ENCODE results near the gene CUX1.

The CUX1 gene

DNA sequence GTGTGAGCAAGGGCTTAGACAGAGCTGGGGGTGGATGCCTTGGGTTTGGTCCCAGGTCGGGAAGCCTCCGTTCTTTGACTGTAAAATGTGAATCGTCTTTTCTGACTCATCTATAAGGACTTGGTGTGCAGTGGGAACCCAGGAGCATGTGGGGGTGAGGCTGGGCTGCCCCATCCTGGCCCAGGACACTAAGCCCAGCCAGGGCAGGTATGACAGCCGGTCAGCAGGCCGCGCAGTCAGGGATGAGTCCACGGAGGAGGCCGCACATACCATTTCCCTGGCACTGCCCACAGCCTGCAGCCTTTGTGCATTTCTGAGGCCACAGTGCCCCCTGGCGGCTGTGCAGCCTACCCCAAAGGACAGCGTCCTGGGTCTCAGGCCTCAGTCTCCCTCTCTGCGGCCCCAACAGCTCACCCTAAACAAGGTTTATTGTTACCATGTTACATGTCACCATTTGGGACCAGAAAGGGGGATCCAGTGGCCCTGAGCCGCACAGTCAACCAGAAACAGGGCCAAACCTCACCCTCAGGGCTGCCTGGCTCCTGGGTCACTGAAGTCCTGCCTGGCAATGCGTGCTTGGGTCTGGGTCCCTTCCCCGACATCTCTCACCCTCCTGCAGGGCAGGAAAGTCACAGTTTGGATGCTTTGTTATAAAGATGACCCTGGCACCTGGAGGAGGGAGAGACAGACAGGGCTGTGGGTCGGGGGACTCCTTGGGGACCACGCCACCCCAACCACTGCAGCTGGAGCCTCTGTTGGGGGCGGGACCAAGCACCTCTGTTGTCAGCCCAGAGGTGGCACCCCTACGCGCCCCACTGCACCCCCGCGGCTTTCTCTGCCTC is 454.9 kb downstream of the CUX1 start:
- DNase-seq (ENCODE audit: low spot score) = peak; percentile 53

GRCh38 chr7:102272917-102273748 is 455.7 kb downstream of the CUX1 start:
- DNase-seq (ENCODE audit: low spot score) = no peak

GRCh38 chr7:102273749-102274712 is 456.6 kb downstream of the CUX1 start:
- DNase-seq (ENCODE audit: low spot score) = no peak

- DNase-seq (ENCODE audit: low spot score) = no peak
Observed at GRCh38 chr7:102275123-102275703, 457.8 kb downstream of the CUX1 start.

- DNase-seq (ENCODE audit: low spot score) = no peak
Observed at GRCh38 chr7:102277901-102278300, 460.5 kb downstream of the CUX1 start.

DNA sequence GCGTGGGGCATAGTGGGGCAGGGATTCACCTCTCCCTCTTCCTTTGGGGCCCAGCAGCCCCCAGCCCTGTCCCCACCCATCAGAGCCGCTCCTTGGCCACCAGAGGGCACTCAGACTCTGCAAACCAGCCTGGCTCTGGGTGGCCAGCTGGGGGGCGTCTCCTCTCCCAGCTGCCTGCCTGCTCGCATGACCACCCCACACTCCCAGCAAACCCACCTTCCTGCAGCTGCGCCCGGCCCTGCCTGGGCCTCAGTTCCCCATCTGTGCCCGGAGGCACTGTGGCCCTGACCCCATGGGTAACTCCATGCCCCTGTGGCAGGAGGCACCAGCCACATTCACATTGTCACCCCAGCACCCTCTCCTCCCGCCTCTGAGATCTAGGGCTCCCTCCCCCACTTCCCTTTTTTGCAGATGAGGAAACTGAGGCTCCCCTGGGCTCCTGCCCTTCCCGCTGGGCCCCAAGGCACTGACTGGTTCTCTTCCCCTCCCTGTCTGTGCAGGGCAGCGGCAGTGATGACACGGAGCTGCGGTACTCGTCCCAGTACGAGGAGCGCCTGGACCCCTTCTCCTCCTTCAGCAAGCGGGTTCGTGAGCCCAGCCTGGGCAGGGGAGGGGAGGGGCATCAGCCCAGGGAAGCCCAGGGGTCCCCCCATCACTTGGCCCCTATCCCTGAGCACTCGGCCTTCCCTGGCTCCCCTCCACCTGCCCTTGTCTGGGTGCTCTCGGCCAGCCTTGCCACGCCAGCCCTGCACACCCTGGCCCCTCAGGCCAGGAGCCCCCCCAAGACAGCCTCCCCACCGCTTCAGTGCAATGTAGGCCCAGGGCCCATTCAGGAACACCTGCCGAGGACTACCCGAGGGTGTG is 462.3 kb downstream of the CUX1 start:
- no peak for DNase-seq (ENCODE audit: low spot score)

GRCh38 chr7:102280521-102280920 is 463.1 kb downstream of the CUX1 start:
- no peak for DNase-seq (ENCODE audit: low spot score)

DNA sequence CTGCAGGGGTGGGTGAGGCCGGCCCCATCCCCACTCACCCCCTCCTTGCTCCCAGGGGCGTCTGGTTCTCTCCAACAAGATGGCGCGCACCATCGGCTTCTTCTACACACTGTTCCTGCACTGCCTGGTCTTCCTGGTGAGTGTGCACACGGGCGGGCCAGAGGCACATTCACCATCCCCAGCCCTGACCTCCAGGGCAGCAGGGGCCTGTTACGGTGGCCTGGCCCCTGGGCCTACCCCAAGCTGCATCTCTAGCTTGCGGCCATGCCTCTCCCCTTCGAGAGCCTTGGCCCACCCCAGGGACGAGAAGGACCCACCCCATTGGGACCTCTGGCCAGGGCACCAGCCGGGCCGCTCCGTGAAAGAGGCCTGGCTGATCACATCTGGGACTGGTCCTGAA is 464.4 kb downstream of the CUX1 start:
- no peak for DNase-seq (ENCODE audit: low spot score)

DNA sequence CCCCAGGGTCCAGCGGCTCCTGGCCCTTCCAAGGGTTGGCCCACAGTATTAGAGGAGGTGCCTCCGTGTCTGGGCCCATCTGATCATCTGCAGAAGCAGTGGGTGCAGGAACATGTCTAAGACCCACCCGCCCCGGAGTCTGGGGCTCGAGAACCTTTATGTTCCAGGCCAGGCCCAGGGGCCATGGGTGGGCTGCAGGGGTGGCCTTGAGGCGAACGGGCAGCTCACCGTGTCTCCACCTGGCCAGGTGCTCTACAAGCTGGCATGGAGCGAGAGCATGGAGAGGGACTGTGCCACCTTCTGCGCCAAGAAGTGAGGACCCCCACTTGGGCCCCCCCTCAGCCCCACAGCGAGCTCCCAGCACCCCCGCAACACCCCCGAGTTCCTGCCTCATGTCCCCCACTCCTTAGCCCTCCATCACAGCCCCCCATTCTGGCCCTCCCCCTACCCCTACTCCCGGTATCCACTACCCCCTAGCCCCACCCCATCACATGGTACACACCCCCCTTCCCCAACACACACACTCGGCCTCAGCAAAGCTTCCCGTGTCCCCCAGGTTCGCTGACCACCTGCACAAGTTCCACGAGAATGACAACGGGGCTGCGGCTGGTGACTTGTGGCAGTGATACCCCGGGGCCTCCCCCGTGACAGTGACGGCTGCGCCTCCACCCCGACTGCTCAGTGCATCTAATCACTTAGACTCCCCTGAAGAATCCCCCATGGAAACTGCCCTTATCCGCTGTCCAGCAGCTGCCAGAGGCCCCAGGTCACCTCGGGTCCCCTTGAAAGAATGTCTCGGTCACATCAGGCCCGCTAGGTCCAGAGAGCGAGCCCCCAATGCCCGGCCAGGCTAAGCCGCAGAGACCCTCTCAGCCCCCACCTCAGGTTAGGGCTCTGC is 465.3 kb downstream of the CUX1 start:
- no peak for DNase-seq (ENCODE audit: low spot score)

- DNase-seq (ENCODE audit: low spot score) = no peak
Observed at GRCh38 chr7:102283477-102284189, 466.2 kb downstream of the CUX1 start.

DNA sequence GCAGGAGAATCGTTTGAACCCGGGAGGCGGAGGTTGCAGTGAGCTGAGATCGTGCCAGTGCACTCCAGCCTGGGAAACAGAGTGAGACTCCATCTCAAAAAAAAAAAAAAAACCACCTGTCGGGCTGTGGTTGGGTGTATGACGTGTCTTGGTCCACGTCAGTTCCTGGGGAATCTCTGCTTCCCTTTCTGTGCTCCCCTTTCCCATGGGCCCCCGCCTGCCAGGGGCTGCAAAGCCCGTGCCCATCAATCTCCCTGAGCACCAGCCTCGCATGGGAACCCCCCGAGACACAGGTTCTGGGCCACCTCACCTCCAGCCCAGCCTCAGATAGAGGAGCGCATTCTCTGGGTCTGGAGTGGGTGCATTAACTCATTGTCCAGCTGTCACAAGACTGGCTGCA is 467.0 kb downstream of the CUX1 start:
- no peak for DNase-seq (ENCODE audit: low spot score)

DNA sequence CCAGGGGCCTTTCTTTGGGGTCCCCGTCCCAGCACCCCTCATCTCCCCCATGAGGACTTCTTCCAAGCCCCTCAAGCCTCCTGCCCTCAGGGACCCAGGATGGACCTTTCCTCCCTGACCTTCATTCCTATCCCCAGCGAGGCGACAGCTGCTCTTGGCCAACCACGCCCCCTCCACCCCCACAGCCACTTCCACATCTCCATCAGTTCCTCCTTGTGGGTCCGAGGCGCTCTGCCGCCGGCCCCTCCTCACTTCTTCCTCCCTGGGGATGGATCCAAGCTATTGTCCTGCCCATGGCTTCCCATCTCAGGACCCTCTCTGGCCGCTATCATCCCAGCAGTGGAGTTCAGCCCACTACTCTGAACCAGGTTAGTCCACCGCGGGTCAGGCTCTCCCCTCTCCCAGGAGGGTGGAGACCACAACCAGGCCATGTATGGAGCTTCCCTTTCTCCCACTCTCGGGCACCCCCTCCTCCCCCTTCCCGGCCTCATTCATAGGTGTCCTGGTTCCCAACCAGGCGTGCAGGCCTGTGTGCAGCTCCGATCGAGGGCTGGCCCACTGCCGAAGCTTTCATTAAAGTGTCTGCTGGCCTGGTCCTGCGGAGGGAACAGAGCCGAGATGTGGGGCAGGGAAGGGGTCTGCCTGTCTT is 467.6 kb downstream of the CUX1 start:
- no peak for DNase-seq (ENCODE audit: low spot score)

DNA sequence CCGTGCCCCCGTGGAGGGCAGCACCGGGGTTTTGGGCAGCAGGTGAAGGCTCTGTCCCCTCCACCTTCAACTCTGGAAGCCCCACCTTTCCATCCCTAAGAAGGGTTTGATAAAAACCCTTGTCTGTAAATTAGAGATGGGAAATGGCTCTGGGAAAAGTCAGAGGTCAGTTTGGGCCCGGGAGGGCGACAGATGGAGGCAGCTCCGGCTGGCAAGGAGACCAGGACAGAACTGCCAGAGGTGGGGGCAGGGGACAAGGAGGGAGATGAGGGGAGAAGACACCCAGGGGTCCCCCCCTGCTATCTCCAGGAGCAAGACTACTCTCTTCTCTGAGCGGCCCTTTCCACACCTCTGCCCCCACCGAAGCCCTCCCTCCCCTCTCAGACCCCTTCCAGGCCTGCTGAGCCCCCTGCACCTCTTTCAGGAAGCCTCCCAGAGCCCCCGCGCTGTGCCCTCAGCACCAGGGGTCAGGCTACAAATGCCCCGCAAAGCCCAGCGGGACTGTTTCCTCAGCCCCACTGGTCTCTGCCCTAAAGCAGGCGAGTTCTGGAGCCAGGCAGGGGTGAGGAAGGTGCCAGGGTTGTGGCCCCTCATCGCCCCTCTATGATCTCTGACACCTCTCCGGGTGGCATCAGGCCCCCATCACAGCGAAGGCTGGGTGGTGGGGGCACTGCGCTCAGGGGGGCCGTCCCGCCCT is 468.3 kb downstream of the CUX1 start:
- DNase-seq (ENCODE audit: low spot score) = no peak

DNA sequence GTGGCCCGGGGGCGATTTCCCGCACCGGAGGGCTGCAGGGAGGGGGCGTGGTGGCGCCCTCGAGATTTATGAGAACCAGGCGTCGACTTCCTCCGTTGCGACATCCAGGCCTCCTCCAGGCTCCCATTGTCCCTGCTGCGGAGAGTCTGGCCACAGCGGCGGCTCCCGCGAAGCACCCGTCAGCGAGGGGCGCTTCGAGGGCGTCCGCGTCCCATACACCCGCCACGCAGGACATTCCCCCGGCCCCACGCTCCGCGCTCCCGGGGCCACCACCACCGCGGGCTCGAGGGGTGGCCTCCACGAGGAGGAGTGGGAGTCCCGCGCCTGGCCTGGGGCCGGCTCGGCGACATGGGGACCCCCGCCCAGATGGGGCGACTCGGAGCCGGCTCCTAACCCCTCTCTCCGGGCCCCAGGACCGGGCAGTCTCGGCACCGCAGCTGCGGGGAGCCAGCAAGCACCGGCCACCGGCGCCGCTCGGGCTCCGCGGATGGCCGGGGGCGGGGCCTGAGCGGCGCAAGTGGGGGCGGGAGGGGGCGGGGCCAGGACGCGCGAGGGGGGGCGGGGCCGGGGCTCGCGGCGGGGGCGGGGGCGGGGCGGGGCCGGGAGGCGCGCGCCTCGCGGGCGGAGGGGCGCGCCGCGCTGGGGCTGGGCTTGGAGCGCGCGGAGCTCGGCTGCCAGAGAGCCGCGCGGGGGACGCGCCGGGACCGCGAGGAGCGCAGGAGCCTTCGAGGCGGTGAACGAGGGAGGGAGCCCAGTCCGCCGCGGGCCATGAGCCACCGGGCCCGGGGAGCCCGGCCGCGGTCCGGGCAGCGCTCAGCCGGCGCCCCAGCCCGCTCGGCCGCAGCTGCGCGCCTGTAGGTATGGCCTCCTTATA is 469.0 kb downstream of the CUX1 start, which contains the start of gene SH2B2:
Gene SH2B2, plus strand, starts transcription at position 632 of the 874 bp plus-strand sequence. CDS start 13,683 bp downstream, outside the sequence.
- peak; percentile 34 for DNase-seq (ENCODE audit: low spot score)

GRCh38 chr7:102287111-102287980 is 469.9 kb downstream of the CUX1 start:
- no peak for DNase-seq (ENCODE audit: low spot score)

DNA sequence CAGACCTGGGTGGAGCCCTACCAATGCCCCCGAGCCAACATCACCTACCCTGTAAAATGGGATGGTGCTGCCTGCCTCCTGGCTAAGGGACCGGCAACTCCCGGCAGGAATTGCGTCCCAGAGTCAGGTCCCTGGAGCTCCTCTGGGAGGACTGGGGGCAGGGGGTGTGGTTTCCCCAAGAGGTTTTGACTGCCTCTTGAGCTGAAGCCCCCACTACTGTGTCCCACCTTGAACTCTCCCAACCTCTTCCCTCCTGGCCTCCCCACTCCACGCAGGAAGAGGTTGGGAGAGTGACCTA is 470.5 kb downstream of the CUX1 start:
- DNase-seq (ENCODE audit: low spot score) = no peak

Data from putamen (tissue), 1 donor.